HG03354 (cell line): ENCODE results near the gene AANAT.

Source experiments
- ATAC-seq: cut with Tn5 transposase; IDR thresholded peaks from one replicate; pipeline ENCODE4 v1.9.1; 2021; ENCODE audit warnings: mild to moderate bottlenecking; ENCODE audit not compliant: unreplicated experiment, poor library complexity, severe bottlenecking

Gene AANAT

GRCh38 chr17:76466775-76467130, 650 bp upstream of the AANAT start:
- ATAC-seq, result no peak

GRCh38 chr17:76467809-76468633, 618 bp downstream of the AANAT start:
- no peak for ATAC-seq

DNA sequence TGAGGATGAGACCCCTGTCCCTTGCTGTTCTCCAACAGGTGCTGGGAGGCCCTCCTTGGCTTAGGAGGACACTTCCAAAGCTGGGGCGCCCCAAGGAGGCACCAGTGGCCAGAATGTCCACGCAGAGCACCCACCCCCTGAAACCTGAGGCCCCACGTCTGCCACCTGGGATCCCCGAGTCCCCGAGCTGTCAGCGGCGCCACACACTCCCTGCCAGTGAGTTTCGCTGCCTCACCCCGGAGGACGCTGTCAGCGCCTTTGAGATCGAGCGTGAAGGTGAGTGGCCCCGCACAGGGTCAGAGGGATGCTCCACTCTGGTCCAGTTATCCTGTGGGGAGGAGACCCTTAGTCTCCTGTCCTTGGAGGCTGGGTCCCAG, 1.2 kb downstream of the AANAT start:
- no peak for ATAC-seq

GRCh38 chr17:76469076-76469990, 1.9 kb downstream of the AANAT start:
- ATAC-seq, result no peak

- ATAC-seq, result no peak
Measured at GRCh38 chr17:76469991-76470739, 2.8 kb downstream of the AANAT start.

GRCh38 chr17:76471498-76472257, 4.3 kb downstream of the AANAT start:
- ATAC-seq, result no peak

DNA sequence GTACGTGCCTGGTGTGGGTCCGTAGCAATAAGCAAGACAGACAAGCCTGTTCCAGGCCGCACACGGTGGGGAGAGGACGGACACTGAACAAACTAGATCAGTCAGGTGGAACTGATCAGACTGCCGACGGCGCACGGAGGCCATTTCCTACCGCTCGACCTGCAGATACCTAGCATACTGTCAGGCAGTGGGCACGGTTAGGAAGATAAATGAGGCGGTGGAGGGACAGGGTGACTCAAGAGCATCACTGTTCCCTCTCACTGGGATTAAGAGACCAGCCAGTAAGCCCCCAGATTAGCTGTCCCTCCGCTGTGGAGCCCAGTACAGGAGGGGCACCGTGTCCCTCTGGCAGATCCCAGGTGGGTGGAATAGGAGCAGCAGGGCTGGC, 4.8 kb downstream of the AANAT start:
- ATAC-seq, result no peak

GRCh38 chr17:76472726-76473125, 5.3 kb downstream of the AANAT start:
- ATAC-seq, result no peak

DNA sequence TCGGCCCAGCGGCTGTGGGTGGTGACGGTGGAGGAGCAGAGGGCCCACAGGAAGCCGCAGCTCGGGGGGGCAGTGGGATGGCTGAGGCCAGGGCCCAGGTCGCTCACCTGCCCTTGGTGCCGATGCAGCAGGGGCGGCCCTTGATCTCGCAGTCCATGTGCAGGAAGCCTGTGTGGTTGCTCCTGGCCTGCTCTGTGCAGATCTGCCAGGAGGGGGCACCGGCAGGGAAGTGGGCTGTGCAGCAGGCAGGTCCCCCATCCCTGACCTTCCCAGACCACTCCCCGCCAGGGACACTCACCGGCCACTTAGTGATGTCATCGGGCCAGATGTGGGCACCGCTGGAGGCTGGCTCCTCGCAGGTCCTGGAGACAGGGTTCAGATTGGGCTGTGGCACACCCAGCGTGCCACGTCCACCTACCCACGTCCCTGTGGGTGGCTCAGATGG, 6.2 kb downstream of the AANAT start:
- no peak for ATAC-seq

GRCh38 chr17:76474238-76474637, 6.8 kb downstream of the AANAT start:
- no peak for ATAC-seq

DNA sequence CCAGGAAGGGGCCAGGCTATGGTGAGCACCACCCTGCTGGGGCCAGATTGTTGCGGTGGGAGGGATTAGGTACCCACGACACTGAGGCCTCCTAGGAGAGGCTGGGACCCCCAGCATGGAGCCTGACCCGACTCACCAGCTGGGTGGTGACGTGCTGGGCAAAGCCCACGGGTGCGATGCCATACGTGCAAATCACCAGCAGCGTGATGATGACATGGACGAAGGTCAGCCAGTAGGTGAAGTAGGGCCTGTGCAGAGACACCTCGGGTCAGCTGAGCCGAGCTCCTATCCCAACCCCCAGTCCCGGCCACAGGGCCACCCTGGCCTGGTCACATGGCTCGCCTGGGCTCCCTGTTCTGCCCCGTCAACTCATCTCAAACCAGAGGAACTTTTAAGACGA, 7.5 kb downstream of the AANAT start:
- no peak for ATAC-seq

GRCh38 chr17:76475302-76475701, 7.9 kb downstream of the AANAT start:
- ATAC-seq, result no peak

- no peak for ATAC-seq
Measured at GRCh38 chr17:76476736-76477135, 9.3 kb downstream of the AANAT start.

DNA sequence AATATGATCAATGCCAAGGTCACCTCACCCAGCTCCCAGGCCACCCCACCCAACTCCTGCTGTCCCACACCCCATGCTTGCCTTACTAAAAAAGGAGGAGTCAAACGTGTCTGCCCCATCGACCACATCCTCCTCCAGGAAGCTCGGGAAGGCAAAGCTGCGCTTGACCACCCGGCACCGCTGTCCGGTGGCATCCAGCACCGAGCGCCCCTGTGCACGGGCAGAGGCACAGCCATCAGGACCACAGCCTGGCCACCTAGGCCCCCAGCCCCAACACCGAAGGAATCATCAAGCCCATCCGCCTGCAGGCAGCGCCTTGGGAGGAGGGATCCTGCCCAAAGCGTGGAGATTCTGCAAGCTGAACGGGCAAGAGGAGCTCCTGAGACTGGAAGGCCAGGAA, 10.2 kb downstream of the AANAT start:
- no peak for ATAC-seq

DNA sequence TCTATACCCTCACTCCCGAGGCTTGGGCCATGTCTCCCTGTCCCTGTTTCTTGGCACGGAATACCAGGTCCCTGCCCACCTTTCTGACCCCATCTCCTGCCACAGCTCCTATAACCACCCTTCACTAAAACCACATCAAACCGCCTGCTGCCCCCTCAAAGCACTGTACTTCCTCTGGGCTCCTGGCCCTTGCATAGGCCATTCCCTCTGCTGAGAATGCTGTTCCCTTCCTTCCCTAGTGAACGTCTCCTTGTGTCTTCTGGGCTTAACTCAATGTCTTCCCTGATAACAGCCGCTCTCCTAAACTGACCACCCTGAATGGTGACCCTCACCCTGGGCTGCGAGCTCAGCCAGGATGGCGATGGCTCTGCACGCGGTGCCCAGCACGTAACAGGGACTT, 10.7 kb downstream of the AANAT start:
- no peak for ATAC-seq

DNA sequence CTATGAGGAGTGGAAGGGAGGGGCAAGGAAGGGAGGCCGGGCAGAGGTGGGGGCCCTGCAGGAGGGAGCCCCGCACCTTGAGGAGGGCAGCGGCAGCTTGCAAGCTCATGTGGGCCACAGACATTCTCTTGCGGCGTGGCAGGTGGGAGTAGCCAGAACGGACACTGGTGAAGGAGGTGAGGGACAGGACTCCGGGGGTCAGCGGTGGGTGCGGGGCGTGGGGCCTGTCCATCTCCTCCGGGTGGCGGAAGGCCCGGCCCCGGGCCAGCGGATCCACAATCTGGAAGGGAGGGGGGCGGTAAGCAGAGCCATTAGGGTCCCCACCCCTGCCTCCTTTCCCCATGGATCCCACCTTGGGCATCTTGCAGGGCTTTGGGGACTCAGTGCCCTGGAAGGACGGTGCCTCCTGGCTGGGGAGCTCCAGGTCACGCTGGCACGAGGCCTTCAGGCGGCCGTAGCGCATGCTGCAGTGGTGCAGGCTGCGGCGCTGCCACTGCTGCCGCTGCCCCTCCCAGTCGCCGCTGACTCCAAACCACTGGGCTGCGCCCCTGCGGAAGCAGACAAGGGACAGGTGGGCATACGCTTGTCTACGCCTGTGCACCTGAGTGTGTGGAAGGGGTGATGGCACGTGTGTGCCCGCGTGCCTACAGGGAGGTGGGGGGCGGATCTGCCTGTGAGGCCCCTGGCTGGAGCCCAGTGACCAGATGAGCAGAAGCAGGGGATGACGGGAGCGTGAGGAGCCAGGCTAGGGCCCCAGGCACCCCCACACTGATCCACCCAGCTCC, 11.5 kb downstream of the AANAT start:
- ATAC-seq, result no peak

DNA sequence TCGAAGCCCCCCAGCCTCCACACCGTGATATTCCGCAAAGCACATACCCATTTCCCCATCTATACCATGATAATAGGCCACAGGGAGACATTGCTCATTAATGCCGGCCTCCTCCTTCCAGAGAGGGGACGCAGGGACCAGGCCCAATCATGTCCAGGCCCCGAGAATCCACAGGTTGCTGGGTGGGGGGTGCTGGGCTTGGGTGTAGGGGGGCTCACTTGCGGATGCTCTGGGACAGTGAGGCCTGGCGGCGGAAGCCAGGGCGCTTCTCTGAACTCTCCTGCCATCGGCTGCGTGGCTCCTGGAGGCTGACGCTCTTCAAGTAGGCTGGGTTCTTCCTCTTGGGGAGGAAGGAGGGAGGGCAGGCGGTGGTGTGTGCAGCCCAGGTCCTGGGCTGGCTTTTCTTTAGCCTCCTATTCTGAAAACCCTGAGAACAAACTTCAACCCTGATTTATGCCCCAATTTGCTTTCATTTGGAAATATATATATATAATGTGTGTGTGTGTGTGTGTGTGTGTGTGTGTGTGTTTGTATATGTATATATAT, 12.2 kb downstream of the AANAT start:
- no peak for ATAC-seq

- peak; percentile 11 for ATAC-seq
Measured at GRCh38 chr17:76480632-76481031, 13.2 kb downstream of the AANAT start.
